Measurements from ENCODE around the gene CNN2.

DNA sequence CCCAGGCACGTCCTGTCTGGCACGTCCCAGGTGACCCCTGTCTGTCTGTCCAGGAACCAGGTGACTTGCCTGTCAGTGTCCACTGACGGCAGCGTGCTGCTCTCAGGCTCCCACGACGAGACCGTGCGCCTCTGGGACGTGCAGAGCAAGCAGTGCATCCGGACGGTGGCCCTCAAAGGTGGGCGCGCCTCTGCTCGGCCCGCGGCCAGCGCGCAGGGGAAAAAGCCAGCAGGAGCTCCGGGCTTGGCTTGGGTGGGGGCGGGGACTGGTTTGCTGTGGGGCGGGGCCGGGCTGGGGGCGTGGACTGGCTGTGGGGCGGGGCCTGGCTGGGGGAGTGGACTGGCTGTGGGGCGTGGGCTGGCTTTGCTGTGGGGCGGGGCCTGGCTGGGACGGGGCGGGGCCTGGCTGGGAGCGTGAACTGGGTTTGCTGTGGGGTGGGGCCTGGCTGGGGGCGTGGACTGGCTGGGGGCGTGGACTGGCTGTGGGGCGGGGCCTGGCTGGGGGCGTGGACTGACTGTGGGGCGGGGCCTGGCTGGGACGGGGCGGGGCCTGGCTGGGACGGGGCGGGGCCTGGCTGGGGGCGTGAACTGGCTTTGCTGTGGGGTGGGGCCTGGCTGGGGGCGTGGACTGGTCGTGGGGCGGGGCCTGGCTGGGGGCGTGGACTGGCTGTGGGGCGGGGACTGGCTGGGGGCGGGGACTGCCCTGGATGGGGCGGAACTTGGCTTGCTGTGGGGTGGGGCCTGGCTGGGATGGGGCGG is 35.1 kb upstream of the CNN2 start:
- TF ChIP-seq CTCF (IDR thresholded peaks at IDR 0.05 in 4 of 5, conservative IDR thresholded peaks at IDR 0.05 in 1 of 5) (no peak), POLR2A (IDR thresholded peaks at IDR 0.05) (no peak)

Data from gastrocnemius medialis (tissue), 4 donors.